ENCODE measurements around the gene CLEC1A. TPM values are rescaled to one million over a fixed set of nuclear protein-coding genes. Genes with fewer than 3 reads are reported as not detected.

Gene CLEC1A
- total and polyA plus RNA-seq, 4 experiments from 2014 or later, result not detected

DNA sequence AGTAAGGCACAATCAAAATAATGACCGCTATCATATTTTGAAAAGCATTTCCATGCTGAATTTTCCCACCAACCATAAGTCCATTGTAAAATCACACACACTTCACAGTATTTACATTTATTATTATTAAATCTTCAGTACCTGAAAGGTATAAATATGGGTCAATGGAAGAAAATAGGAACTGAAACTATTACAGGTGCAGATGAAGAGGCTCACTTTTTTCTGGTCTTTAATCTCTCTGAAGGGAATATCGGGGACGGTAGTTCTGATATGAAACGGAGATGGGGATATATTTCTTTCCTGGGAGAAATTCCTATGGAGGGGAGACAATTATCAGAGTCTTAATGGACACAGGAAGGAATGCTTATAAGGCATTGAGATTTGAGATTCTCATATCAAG, 28.4 kb downstream of the CLEC1A start:
- H3K9me3 ChIP-seq (ENCODE audit: control insufficient read depth in 1 of 2, low read length in 2 of 2), result no peaks in the 10 kb centered on the region
- no peaks in the 10 kb centered on the region for H3K36me3 Mint-ChIP-seq
- CTCF ChIA-PET (ENCODE audit: partially characterized antibody), result no interaction called here

DNA sequence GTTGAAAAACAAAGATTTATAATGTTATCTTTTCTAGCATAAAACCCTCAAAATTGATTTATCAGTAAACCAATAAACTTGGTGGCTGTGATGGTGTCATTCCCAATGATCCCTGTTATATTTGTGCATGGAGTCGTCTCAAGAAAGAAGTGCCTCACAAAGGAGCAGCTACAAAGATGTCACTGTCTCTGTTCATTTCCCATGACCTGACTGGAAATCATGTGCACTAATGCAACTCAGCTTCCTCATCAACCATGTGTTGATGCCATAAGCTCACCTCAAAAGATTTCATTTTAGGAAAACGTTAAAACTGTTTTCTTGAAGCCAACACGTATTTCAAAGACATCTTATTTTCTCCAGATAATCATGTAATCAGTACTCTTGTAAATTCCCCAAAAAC, 28.8 kb downstream of the CLEC1A start:
- no peak overlapping the region for H3K27ac ChIP-seq (ENCODE audit: low read depth, low read length)
- Mint-ChIP-seq H3K9me3 (no peaks in the 10 kb centered on the region), H3K27me3 (peaks cover 15 to 26% of the 10 kb centered on the region in 2 donors), H3K27ac (no peak overlapping the region), H3K4me1 (no peaks in the 10 kb centered on the region), H3K36me3 (no peaks in the 10 kb centered on the region), H3K4me3 (no peak overlapping the region)
- no peak overlapping the region for H3K4me3 ChIP-seq (ENCODE audit: low read length in 2 of 2)
- H3K27me3 ChIP-seq (ENCODE audit: insufficient read depth, low read length), result no peaks in the 10 kb centered on the region
- intact Hi-C loops (cut with micrococcal nuclease), result no loop called here
- CTCF ChIA-PET (ENCODE audit: partially characterized antibody), result no interaction called here
- H3K36me3 ChIP-seq (ENCODE audit: insufficient read depth, low read length), result no peaks in the 10 kb centered on the region
- no peaks in the 10 kb centered on the region for H3K4me1 ChIP-seq (ENCODE audit: insufficient read depth, low read length)
- H3K9me3 ChIP-seq (ENCODE audit: control insufficient read depth in 1 of 2, low read length in 2 of 2), result no peaks in the 10 kb centered on the region
- POLR2A ChIA-PET (ENCODE audit: partially characterized antibody), result no interaction called here
- no peak for DNase-seq

More for the DNA sequence above, 28.4 kb downstream of the CLEC1A start:
- H3K4me1 ChIP-seq (ENCODE audit: insufficient read depth, low read length), result no peaks in the 10 kb centered on the region
- no peak overlapping the region for H3K27ac Mint-ChIP-seq
- H3K9me3 Mint-ChIP-seq, result no peaks in the 10 kb centered on the region
- no peaks in the 10 kb centered on the region for H3K27me3 ChIP-seq (ENCODE audit: insufficient read depth, low read length)
- H3K27ac ChIP-seq (ENCODE audit: low read depth, low read length), result no peak overlapping the region
- DNase-seq, result no peak
- H3K36me3 ChIP-seq (ENCODE audit: insufficient read depth, low read length), result no peaks in the 10 kb centered on the region
- H3K4me3 Mint-ChIP-seq, result no peak overlapping the region
- H3K4me1 Mint-ChIP-seq, result no peaks in the 10 kb centered on the region
- intact Hi-C loops (cut with micrococcal nuclease), result no loop called here
- POLR2A ChIA-PET (ENCODE audit: partially characterized antibody), result no interaction called here
- no peak overlapping the region for H3K4me3 ChIP-seq (ENCODE audit: low read length in 2 of 2)
- H3K27me3 Mint-ChIP-seq, result peaks cover 17 to 26% of the 10 kb centered on the region in 2 donors

GRCh38 chr12:10069099-10069498, 29.7 kb downstream of the CLEC1A start:
- H3K27me3 Mint-ChIP-seq, result peaks cover 15 to 27% of the 10 kb centered on the region in 2 donors
- H3K9me3 Mint-ChIP-seq, result no peaks in the 10 kb centered on the region
- H3K27ac Mint-ChIP-seq, result no peak overlapping the region

DNA sequence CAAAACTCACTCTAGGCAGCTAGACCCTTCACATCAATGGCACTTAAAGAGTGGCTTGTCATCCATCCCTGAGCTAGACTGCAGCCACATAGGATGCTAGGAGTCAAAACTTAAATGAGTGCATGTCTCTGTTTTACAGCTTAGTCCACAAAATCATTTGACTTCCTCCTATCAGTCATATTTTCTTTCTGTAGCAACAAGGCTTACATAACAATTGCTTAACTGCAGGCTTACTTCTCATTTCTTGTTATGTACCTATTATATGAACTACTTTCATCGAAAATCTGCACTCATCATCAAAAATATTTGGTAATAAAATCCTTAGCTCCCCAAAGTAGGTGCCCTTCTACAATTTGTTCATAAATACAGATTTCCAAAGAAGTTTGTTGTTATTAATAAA, 30.1 kb downstream of the CLEC1A start:
- no peak for DNase-seq
- peaks cover 15 to 27% of the 10 kb centered on the region in 2 donors for H3K27me3 Mint-ChIP-seq
- Histone ChIP-seq H3K36me3 (ENCODE audit: insufficient read depth, low read length) (no peaks in the 10 kb centered on the region), H3K27me3 (ENCODE audit: insufficient read depth, low read length) (no peaks in the 10 kb centered on the region), H3K4me3 (ENCODE audit: low read length in 2 of 2) (no peak overlapping the region), H3K27ac (ENCODE audit: low read depth, low read length) (no peak overlapping the region), H3K4me1 (ENCODE audit: insufficient read depth, low read length) (no peaks in the 10 kb centered on the region), H3K9me3 (ENCODE audit: control insufficient read depth in 1 of 2, low read length in 2 of 2) (no peaks in the 10 kb centered on the region)
- H3K36me3 Mint-ChIP-seq, result no peaks in the 10 kb centered on the region
- intact Hi-C loops (cut with micrococcal nuclease), result no loop called here
- H3K27ac Mint-ChIP-seq, result no peak overlapping the region
- POLR2A ChIA-PET (ENCODE audit: partially characterized antibody), result no interaction called here
- H3K9me3 Mint-ChIP-seq, result no peaks in the 10 kb centered on the region
- no peaks in the 10 kb centered on the region for H3K4me1 Mint-ChIP-seq
- CTCF ChIA-PET (ENCODE audit: partially characterized antibody), result no interaction called here
- H3K4me3 Mint-ChIP-seq, result no peak overlapping the region

More at GRCh38 chr12:10069099-10069498, 29.7 kb downstream of the CLEC1A start:
- Histone ChIP-seq H3K36me3 (ENCODE audit: insufficient read depth, low read length) (no peaks in the 10 kb centered on the region), H3K27me3 (ENCODE audit: insufficient read depth, low read length) (no peaks in the 10 kb centered on the region), H3K4me1 (ENCODE audit: insufficient read depth, low read length) (no peaks in the 10 kb centered on the region), H3K27ac (ENCODE audit: low read depth, low read length) (no peak overlapping the region), H3K9me3 (ENCODE audit: control insufficient read depth in 1 of 2, low read length in 2 of 2) (no peaks in the 10 kb centered on the region), H3K4me3 (ENCODE audit: low read length in 2 of 2) (no peak overlapping the region)
- CTCF ChIA-PET (ENCODE audit: partially characterized antibody), result no interaction called here
- no peak for DNase-seq
- POLR2A ChIA-PET (ENCODE audit: partially characterized antibody), result no interaction called here
- Mint-ChIP-seq H3K36me3 (no peaks in the 10 kb centered on the region), H3K4me3 (no peak overlapping the region), H3K4me1 (no peaks in the 10 kb centered on the region)
- intact Hi-C loops (cut with micrococcal nuclease), result no loop called here

DNA sequence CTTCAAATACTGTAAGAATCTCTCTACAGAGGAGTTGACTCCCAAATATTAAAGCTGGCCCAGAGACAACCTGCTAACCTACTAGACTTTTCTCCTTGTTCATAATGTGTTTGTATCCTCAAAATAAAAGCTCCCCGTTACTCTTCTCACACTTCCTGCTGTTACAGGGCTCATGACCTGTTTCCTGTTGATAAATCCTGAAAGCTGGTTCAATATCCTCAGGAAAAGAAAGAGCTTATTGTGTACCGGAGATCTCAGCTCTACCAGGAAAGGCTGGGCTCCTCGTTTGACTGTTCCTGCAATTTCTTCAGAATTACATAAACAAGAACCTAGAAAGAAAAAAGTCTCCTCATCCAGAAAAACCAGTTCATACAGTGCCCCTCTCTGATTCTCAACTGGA, 30.8 kb downstream of the CLEC1A start:
- H3K4me3 ChIP-seq (ENCODE audit: low read length in 2 of 2), result no peak overlapping the region
- no peaks in the 10 kb centered on the region for H3K9me3 ChIP-seq (ENCODE audit: control insufficient read depth in 1 of 2, low read length in 2 of 2)
- H3K36me3 ChIP-seq (ENCODE audit: insufficient read depth, low read length), result no peaks in the 10 kb centered on the region
- ChIA-PET CTCF (ENCODE audit: partially characterized antibody) (no interaction called here), POLR2A (ENCODE audit: partially characterized antibody) (no interaction called here)
- Mint-ChIP-seq H3K27ac (no peak overlapping the region), H3K4me3 (no peak overlapping the region), H3K9me3 (no peaks in the 10 kb centered on the region), H3K4me1 (no peaks in the 10 kb centered on the region), H3K36me3 (no peaks in the 10 kb centered on the region), H3K27me3 (peaks cover 15 to 27% of the 10 kb centered on the region in 2 donors)
- no peak for DNase-seq
- H3K27me3 ChIP-seq (ENCODE audit: insufficient read depth, low read length), result no peaks in the 10 kb centered on the region
- intact Hi-C loops (cut with micrococcal nuclease), result no loop called here
- no peak overlapping the region for H3K27ac ChIP-seq (ENCODE audit: low read depth, low read length)
- no peaks in the 10 kb centered on the region for H3K4me1 ChIP-seq (ENCODE audit: insufficient read depth, low read length)

DNA sequence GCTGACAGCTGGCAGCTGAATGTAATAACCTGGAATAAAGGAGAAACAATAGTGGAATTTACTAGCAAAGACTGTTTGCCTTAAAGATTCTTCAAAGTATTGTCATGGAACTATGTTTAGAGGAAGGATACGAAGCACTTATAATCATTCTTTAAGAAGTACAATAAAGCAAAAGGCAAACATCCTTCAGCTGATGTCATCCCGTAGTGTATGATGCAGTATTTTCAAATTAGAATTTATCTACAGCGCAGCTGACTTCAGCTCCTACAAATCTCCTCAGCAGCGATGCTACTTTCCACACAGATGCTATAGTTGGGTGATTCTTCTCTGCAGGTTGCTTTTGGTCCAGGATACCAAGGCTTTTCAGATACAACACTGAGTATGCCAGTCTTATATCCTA, 31.5 kb downstream of the CLEC1A start:
- POLR2A ChIA-PET (ENCODE audit: partially characterized antibody), result no interaction called here
- no peak overlapping the region for H3K27ac ChIP-seq (ENCODE audit: low read depth, low read length)
- Mint-ChIP-seq H3K27me3 (peaks cover 15 to 24% of the 10 kb centered on the region in 2 donors), H3K4me1 (no peaks in the 10 kb centered on the region), H3K9me3 (no peaks in the 10 kb centered on the region), H3K27ac (no peak overlapping the region), H3K4me3 (no peak overlapping the region), H3K36me3 (no peaks in the 10 kb centered on the region)
- no peaks in the 10 kb centered on the region for H3K9me3 ChIP-seq (ENCODE audit: control insufficient read depth in 1 of 2, low read length in 2 of 2)
- no peaks in the 10 kb centered on the region for H3K27me3 ChIP-seq (ENCODE audit: insufficient read depth, low read length)
- no peaks in the 10 kb centered on the region for H3K4me1 ChIP-seq (ENCODE audit: insufficient read depth, low read length)
- CTCF ChIA-PET (ENCODE audit: partially characterized antibody), result no interaction called here
- no peak for DNase-seq
- intact Hi-C loops (cut with micrococcal nuclease), result no loop called here
- H3K36me3 ChIP-seq (ENCODE audit: insufficient read depth, low read length), result no peaks in the 10 kb centered on the region
- no peak overlapping the region for H3K4me3 ChIP-seq (ENCODE audit: low read length in 2 of 2)

- Mint-ChIP-seq H3K4me1 (no peaks in the 10 kb centered on the region), H3K4me3 (no peak overlapping the region), H3K9me3 (no peaks in the 10 kb centered on the region), H3K27ac (no peak overlapping the region), H3K36me3 (no peaks in the 10 kb centered on the region), H3K27me3 (peaks cover 12 to 18% of the 10 kb centered on the region in 2 donors)
- Histone ChIP-seq H3K4me1 (ENCODE audit: insufficient read depth, low read length) (no peaks in the 10 kb centered on the region), H3K27ac (ENCODE audit: low read depth, low read length) (no peak overlapping the region), H3K27me3 (ENCODE audit: insufficient read depth, low read length) (no peaks in the 10 kb centered on the region), H3K4me3 (ENCODE audit: low read length in 2 of 2) (no peak overlapping the region), H3K9me3 (ENCODE audit: control insufficient read depth in 1 of 2, low read length in 2 of 2) (no peaks in the 10 kb centered on the region), H3K36me3 (ENCODE audit: insufficient read depth, low read length) (no peaks in the 10 kb centered on the region)
- DNase-seq, result no peak
- ChIA-PET CTCF (ENCODE audit: partially characterized antibody) (no interaction called here), POLR2A (ENCODE audit: partially characterized antibody) (no interaction called here)
- intact Hi-C loops (cut with micrococcal nuclease), result no loop called here
Measured at GRCh38 chr12:10065241-10065640, 33.5 kb downstream of the CLEC1A start.

- no peak for DNase-seq
- Mint-ChIP-seq H3K27ac (no peak overlapping the region), H3K4me1 (no peaks in the 10 kb centered on the region), H3K4me3 (no peak overlapping the region), H3K27me3 (peaks cover 6 to 9% of the 10 kb centered on the region in 2 donors), H3K36me3 (no peaks in the 10 kb centered on the region), H3K9me3 (no peaks in the 10 kb centered on the region)
- intact Hi-C loops (cut with micrococcal nuclease), result no loop called here
- Histone ChIP-seq H3K36me3 (ENCODE audit: insufficient read depth, low read length) (no peaks in the 10 kb centered on the region), H3K27me3 (ENCODE audit: insufficient read depth, low read length) (no peaks in the 10 kb centered on the region), H3K4me1 (ENCODE audit: insufficient read depth, low read length) (no peaks in the 10 kb centered on the region), H3K4me3 (ENCODE audit: low read length in 2 of 2) (no peak overlapping the region), H3K9me3 (ENCODE audit: control insufficient read depth in 1 of 2, low read length in 2 of 2) (no peaks in the 10 kb centered on the region), H3K27ac (ENCODE audit: low read depth, low read length) (no peak overlapping the region)
- ChIA-PET POLR2A (ENCODE audit: partially characterized antibody) (no interaction called here), CTCF (ENCODE audit: partially characterized antibody) (no interaction called here)
Measured at GRCh38 chr12:10058387-10058786, 40.4 kb downstream of the CLEC1A start.

All from CD4-positive, alpha-beta memory T cell (primary cell).